Measurements from ENCODE around the gene GRM4. TPM values are rescaled to one million over a fixed set of nuclear protein-coding genes. Genes with fewer than 3 reads are reported as not detected.

Gene GRM4
- total and polyA plus RNA-seq, 9 of the 15 experiments (the other 6 are each of a cell fraction or from before 2014, with no cell fraction given), result 0.18 TPM; not detected in 8

GRCh38 chr6:34090935-34091334 is 55.0 kb downstream of the GRM4 start (continued):
- TF ChIP-seq E2F5 (CRISPR knock-in tag; IDR thresholded peaks at IDR 0.05), result no peak
- TF ChIP-seq ELF4 (CRISPR knock-in tag; IDR thresholded peaks at IDR 0.05), result no peak

- H3K27me3 ChIP-seq (ENCODE audit: control insufficient read depth in 2 of 2, insufficient read depth in 2 of 2, low read length in 2 of 2), result peaks cover 20 to 75% of the 10 kb centered on the region in 2 experiments; a peak in 4 of 5 replicates
- no peak for ATAC-seq
- ChIA-PET POLR2A (no interaction called here), CTCF (ENCODE audit: low intra/inter-chr PET ratio) (no interaction called here)
- no peak overlapping the region for H2AFZ ChIP-seq (ENCODE audit: low read depth, low read length)
- peak overlapping the region in 1 of 2 experiments; percentile 56; a peak in 1 of 4 replicates for H3K9ac ChIP-seq (ENCODE audit: insufficient read depth in 1 of 2, low read depth in 2 of 2, low read length in 2 of 2)
- intact Hi-C loops (cut with micrococcal nuclease), result no loop called here
- no peaks in the 10 kb centered on the region for H3K9me3 ChIP-seq (replicated peaks; ENCODE audit: control insufficient read depth, insufficient read depth, low read depth, low read length)
- in situ Hi-C loops (cut with MboI), result no loop called here
- no peaks in the 10 kb centered on the region for H3K9me1 ChIP-seq (ENCODE audit: control insufficient read depth, insufficient read depth, low read length)
- WGBS (ENCODE audit: insufficient coverage, low coverage, missing lambda C conversion rate), result 3% methylated on average over 9 of the region's 9 CpGs
- TF ChIP-seq ZNF174 (CRISPR knock-in tag; IDR thresholded peaks at IDR 0.05), result no peak
- no peak for TF ChIP-seq KDM5B (IDR thresholded peaks at IDR 0.05; ENCODE audit: insufficient replicate concordance, low read depth, low read length)
- TF ChIP-seq NCOA1 (IDR thresholded peaks at IDR 0.05; ENCODE audit: low read depth), result no peak
- TF ChIP-seq SAFB (IDR thresholded peaks at IDR 0.05; ENCODE audit: borderline replicate concordance, low read depth, low read length), result no peak
- TF ChIP-seq E2F1 (CRISPR knock-in tag; IDR thresholded peaks at IDR 0.05), result no peak
- TF ChIP-seq SRSF9 (IDR thresholded peaks at IDR 0.05; ENCODE audit: borderline replicate concordance, low read depth, low read length), result no peak
- TF ChIP-seq ZNF57 (CRISPR knock-in tag; IDR thresholded peaks at IDR 0.05), result no peak
- no peak for TF ChIP-seq FUS (optimal IDR thresholded peaks at IDR 0.05; ENCODE audit: low read depth, low read length)
- TF ChIP-seq HEY1 (CRISPR knock-in tag; IDR thresholded peaks at IDR 0.05; ENCODE audit: borderline replicate concordance), result no peak
- no peak for TF ChIP-seq SMAD4 (CRISPR knock-in tag; conservative IDR thresholded peaks at IDR 0.05)
- no peak for TF ChIP-seq ELF4 (CRISPR knock-in tag; IDR thresholded peaks at IDR 0.05)
- TF ChIP-seq GTF2E2 (tag; IDR thresholded peaks at IDR 0.05), result no peak
- no peak for TF ChIP-seq GTF3C2 (IDR thresholded peaks at IDR 0.05; ENCODE audit: borderline replicate concordance, extremely low read depth, insufficient read length)
- H3K36me3 ChIP-seq (ENCODE audit: control insufficient read depth, insufficient read depth, low read length), result no peaks in the 10 kb centered on the region
- H3K4me1 ChIP-seq (replicated peaks in 1 of 2; ENCODE audit: control insufficient read depth in 2 of 2, insufficient read depth in 2 of 2, low read length in 2 of 2), result peaks cover 0 to 15% of the 10 kb centered on the region in 2 experiments; a peak in 1 of 5 replicates
- peaks cover 23% of the 10 kb centered on the region for H4K20me1 ChIP-seq (replicated peaks; ENCODE audit: control insufficient read depth, insufficient read depth, low read length)
- BruUV-seq (replicated peaks), result no TSS peak
- no peak overlapping the region for H3K4me3 ChIP-seq
- no peak overlapping the region for H3K4me2 ChIP-seq (ENCODE audit: insufficient read depth, low read length)
- FAIRE-seq, result no peak
- no peaks in the 10 kb centered on the region for H3K79me2 ChIP-seq (ENCODE audit: control insufficient read depth, insufficient read depth, low read length)
- DNase-seq (ENCODE audit: extremely low read depth in 1 of 4, low spot score in 3 of 4), result no peak
- H3K27ac ChIP-seq (ENCODE audit: extremely low read depth, low read depth, low read length), result no peak overlapping the region
Measured at GRCh38 chr6:34090529-34090928, 55.4 kb downstream of the GRM4 start.
